RPMI7951 (cell line): Measurements from ENCODE around the gene HSPB8. TPM values are rescaled to one million over a fixed set of nuclear protein-coding genes. Genes with fewer than 3 reads are reported as not detected.
A peak's percentile ranks its signal among the peaks of the same experiment; 100 is the strongest.
"Not testable (repeated sequence)": the region's sequence is repeated elsewhere in the genome, so short reads cannot be mapped to it uniquely, and the experiment has no call there.

Experiments used
- DNase-seq: peaks from one replicate; pipeline ENCODE4 v3.0.0-alpha.2; 2012; ENCODE audit warnings: low read depth
- total RNA-seq: library from RNA; depleted of rRNA; stranded (reverse); fragments of >200 nt; shearing (Covaris generic); gene quantifications from 2 replicates; pipeline ENCODE4 v1.2.3, GENCODE V29; 2014

HSPB8 gene
- total RNA-seq, 1 experiment from 2014 or later = 2.5 TPM

DNA sequence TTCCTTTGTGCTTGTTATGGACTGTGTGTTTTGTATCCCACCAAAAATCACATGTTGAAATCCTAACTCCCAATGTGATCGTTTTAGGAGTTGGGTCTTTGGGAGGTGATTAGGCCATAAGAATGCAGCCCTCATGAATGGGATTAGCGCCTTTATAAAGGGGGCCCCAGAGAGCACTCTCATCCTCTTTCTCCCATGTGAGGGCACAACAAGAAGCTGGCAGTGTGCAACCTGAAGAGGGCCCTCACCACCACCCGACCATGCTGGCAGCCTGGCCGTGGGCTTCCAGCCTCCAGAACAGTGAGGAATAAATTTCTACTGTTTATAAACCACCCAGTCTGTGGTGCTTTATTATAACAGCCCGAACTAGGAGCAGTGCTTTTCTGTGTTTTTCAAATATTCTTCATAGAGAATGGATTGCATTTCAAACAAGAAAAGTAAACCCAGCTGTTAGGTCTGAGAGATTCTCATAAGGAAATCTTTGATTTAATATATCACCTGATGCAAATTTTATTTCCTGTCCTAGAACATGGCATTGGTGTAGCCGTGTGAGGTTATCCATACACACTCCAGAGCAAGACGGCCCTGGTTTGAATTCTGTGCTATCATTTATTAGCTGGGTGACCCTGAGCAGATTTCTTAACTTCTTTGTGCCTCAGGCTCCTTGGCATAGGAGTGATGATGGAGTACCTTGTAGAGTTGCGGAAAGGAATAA is 27.8 kb downstream of the HSPB8 start:
- no peak for DNase-seq

DNA sequence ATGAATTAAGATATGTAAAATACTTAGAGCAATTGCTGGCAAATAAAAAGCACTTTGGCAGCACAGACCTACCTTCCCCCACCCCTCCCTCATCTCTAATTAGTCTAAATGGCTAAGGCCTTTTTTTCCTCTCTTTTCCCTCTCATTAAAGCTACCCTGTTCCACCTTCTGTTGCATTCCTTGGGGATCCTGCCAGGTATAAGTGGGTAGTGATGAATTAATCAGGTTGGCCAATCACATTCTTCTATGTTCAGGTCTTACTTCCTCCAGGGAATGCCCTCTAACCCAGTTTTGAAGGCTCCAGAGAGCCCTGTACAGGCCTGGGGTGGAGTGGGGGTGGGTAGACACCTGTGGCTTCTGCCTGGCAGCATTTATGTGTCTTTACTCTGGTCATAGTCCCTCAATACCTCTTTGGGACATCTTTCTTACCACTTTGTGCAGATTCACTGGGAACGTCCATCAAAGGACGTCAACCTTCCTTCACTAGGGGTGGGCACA is 28.4 kb downstream of the HSPB8 start:
- DNase-seq = no peak

DNA sequence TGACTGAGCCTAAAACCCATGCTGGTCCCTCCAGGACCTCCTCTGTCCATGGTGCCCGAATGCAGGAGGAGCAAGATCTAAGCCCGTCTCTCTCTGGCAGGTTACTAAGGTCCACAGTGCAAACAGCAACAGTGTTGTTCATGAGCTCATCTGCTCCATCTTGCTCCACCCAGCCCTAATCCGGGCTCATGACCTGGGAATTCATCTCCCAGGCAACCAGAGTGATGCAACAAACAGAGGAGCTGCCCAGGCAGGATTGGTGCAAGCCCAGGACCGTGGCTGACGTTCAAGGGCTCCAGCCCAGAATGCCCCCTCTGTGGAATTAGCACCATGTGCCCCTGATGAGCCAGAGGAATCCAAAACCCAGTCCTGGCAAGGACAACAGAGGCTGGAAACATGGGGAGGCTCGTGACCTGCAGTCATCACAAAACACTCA is 29.9 kb downstream of the HSPB8 start:
- no peak for DNase-seq

DNA sequence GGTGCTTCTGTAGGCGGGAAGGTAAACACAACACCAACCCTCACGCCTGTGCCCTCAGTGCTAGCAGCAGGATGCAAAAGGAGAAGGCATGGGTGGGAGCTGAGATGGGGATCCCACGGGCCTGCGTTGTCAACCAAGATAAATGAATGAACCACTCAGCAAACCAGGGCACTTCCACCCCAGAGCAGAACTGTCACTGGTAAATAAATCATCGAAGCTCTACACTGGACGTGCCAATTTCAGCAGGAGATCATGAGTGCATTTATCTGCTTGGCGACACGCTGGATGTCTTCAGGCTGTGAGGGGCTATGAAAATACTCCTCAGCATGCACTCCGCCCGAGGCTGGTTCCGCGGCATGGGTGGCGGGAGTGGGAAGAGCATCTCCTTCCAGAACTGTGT is 33.2 kb downstream of the HSPB8 start:
- DNase-seq = no peak

DNA sequence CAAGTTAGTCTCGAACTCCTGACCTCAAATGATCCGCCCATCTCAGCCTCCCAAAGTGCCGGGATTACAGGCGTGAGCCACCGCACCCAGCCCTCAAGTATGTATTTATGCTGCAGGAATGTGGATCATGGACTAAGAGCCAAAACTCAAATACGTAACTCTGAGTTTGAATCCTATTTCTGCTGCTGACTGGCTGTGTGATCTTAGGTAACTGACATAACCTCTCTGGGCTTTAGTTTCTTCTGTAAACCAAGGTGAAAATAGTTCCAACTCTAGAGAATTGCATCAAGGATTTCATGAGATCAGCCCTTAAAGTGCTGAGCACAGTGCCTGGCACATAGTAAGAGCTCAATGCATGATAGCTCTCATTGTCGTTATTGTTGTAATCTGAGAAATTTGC is 37.4 kb downstream of the HSPB8 start:
- DNase-seq = no peak

DNA sequence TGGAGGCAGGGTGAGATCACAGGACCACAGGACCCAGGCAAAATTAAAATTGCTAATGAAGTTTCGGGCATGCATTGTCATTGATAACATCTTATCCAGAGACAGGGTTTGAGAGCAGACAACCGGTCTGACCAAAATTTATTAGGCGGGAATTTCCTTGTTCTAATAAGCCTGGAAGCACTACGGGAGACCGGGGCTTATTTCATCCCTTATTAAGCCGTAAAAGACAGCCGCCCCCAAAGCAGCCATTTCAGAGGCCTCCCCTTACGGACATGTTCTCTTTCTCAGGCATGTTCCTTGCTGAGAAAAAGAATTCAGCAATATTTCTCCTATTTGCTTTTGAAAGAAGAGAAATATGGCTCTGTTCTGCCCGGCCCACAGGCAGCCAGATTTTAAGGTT is 40.1 kb downstream of the HSPB8 start:
- DNase-seq = not testable (repeated sequence)

DNA sequence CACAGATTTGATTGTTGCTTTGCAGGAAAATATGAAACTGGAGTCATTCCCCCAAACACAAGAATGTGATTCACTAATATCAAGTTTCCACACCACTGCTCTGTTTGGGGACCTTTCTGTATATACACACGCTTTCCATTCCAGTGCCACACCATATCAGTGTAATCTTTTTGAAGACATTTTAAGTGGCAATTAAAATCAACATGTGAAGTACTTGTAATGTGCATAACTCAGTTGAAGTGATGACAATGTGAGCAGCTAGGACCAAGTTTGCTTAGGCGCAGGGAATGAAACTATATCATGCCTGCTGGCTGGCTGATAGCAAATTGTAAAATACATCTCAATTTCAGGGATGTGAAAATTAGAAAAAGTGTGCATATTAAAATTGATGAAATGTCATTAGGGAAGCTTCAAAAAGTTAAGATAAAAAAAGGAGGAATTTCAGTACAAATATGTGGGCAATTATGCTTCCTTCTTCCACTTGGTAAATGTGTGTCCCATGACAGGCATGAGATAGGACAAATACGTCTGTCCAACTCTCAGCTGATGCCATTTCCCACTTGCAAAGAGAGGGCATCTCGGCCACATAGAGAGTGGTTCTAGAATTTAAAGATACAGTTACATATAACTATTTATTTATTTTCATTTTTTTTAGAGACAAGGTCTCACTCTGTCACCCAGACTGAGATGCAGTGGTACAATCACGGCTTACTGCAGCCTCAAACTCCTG is 43.7 kb downstream of the HSPB8 start:
- no peak for DNase-seq

DNA sequence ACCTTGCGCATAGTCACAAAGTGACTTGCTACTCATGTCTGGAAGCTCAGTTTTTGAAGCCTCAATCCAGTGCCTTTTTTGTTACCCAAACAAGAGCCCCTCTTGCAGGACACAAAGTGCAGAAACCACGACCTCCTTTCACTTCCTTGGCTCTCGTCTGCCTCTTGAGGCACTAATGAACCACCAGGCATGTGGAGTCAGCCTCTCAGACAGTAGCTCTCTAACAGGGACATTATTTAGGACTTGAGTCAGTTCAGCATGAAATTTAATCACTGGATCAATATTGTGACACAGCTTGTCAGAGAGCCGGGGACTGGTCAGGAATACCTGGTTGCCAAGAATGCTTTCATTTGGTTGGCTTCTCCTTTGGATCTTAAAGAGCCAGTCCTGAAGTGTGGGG is 46.7 kb downstream of the HSPB8 start:
- DNase-seq = no peak

DNA sequence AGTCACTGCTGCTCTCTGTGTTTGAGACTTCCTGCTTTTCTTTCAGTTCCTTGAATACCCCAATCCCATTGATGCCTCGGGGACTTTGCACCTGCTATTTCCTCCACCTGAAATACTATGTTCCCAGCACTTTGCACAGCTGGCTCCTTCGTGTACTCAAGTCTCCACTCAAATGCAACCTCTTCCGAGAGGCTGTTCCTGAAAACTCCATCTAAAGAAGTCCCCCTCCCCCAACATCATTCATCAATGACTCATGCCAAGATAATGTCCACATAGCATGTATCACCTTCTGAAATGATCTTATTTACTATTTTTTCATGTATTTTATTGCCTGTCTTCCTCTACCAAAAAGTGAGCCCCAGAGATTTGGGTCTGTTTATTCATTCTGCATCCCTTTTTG is 48.6 kb downstream of the HSPB8 start:
- no peak for DNase-seq

DNA sequence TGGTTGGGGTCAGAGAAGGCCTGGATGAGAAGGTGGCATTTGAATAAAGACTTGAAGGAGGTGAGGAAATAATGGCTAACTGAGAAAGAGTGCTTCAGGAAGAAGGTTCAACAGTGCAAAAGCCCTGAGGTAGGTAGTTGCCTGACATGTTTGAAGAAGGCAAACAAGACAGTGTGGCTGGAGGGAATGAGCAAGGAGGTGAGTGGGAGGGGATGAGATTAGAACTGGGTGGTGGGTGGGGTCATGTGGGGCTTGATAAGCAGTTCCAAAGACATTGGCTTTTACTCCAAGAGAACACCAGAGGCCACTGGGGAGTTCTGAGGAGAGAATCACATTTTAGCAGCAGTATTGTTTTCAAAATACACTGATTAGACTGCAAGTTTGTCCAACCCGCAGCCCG is 50.5 kb downstream of the HSPB8 start:
- DNase-seq = no peak

DNA sequence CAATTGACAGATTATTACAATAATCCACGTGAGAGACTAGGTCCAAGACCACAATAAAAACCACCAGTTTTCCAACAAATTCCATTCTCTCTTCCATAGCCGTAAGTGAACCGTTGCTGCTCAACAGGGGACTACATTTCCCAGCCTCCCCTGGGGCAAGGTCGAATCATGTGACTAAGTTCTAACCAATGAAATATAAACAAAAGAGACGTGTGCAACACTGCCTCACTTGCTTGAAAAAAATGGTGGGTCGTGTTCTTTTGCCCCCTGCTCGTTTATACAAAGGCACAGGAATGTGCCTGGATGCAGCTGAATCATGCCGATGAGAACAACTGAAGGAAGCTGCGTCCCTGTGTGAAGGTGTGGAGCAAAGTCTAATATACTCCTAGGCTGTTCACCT is 51.1 kb downstream of the HSPB8 start:
- DNase-seq = peak; percentile 15

DNA sequence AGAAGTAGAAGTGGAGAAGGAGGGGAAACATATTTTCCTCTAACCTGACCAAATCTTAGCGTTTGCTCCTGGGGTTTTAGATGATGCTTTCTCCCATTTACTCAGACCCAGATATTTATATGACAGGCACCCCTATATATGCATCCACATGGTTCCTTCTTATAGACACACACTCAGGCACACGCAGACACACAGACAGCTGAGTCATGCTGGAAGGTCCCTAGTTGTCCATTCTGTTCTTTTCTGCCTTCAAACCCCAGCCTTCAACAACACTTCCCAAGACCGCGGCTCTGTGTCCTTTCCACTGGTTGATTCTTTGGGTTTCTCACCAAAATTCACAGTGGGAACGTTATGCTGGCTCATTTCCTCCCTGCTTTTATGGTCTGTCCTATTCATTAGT is 52.1 kb downstream of the HSPB8 start:
- no peak for DNase-seq

DNA sequence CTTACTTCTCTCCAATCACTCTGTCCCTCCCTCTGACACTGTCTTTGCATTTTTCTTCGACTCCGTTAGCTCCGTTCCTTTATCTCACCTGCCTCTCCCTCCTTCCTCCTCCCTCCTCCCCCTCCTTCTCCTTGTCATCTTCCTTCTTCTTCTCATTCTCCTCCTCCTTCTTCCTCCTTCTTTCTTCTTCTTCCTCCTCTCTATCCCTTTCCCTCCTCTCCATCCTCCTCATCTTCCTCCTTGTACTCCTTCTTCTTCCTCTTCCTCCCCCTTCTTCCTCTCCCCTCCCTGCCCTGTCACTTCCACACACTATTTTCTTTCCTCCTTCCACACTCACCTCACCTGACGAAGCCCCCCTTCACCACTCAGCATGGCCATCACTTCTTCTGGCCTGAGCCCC is 53.0 kb downstream of the HSPB8 start:
- DNase-seq = no peak

DNA sequence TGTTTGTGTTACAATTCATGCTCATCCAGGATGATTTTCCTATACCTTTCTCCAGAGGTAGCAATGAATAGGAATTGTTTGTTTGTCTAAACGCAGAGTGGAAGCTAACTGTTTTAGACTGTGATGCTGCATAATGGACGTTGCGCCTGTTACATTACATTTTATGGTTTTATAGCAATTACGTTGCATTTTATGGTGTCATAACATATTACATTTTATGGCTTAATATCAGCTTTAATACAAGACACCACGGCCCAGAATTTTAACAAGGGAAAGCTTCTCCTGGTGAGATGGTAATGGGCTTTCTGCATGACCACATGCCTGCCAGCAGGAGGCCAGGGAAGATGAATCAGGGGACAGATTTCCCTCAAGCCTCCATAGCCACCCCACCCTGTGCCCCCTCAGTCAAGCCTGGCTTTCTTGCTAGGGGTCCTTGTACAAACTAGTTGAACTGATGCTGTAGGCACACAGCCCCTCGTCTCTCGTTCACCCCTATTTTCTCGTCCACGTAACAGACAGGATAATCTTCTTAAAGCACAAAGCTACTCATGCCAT is 56.5 kb downstream of the HSPB8 start:
- DNase-seq = no peak

DNA sequence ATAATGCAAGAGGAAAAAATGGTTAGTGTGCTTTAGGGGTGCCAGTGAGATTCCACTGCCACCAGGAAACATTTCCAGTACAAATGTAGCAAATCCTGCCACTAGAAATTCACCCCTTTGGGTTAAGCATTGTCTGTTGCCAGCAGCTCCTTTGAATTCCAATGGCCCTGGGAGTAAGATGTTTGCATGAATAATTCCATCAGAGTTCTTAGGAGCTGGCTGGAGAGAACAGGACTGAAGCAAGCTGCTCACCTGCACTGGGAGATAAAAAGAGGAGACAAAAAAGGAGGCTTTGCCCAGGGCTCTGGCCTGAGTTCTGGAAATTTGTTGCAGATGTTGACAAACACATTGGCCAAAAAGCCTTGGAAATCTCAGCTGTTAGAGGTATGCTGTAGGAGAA is 57.6 kb downstream of the HSPB8 start:
- DNase-seq = no peak

DNA sequence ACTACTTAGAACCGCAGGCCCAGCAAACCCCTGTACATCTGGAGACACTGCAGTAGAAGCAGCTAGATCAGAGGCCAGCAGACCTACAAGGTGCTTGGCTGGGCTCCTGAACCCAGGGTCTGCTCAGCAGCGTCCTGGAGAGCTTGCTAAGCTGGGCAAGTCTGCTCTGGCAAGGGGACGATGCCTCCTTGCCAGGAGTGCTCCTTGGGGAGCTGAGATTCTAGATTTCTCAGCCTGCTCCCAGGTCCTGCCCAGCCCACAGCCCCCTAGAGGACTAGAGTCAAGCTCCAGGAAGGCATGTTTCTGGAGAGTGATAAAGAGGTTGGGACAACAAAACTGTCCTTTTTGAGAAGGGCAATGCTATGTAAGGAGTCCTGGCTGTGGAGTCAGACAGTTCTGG is 60.3 kb downstream of the HSPB8 start:
- no peak for DNase-seq

DNA sequence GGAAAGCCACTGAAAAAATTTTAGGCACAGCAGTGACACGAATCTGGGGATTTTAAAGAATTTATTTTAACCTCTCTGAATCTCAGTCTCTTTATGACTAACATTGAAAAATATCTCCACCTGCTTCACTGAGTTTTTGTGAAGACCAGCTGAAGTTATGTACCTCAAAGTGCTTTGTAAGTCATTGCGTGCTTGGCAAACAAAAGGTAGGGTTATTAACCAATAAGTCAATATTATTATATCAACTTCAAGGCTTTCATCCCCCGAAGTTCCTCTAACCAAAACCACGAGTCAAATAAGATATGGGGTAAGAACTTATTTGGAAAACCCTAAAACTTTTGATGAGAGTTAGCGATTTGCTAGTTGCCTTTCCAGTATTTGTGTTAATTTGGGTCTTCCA is 62.3 kb downstream of the HSPB8 start:
- DNase-seq = no peak

DNA sequence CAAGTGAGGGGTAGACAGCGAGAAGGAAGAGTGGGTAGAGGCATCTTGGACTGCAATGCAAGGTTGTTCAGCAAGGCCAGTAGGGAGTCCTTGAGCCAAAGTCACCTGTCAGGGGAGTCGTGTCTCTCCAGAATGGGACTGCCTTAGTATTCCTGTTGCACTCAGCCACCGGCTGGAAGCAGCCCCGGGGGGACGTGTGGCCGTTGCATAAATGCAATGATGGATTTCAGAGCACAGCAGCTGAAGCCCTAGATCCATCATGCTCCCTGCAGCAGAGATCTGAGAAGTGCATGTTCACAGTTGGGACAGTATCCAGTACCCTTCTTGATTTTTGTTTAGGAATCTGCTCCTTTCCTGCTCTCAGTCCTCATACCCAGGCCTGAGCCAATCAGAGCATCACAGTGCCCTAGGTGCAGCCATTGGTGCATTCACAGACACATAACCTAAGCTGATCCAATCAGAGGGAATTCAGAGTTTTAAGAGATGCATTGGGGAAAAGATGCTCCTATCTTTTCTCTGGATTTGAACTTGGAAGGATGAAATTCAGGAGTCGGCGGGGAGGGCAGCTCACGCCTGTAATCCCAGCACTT is 62.9 kb downstream of the HSPB8 start:
- no peak for DNase-seq
